CD4-positive, alpha-beta memory T cell (primary cell): ENCODE data around the gene SLC6A5. TPM values are rescaled to one million over a fixed set of nuclear protein-coding genes. Genes with fewer than 3 reads are reported as not detected.
"Not testable (repeated sequence)": the region's sequence is repeated elsewhere in the genome, so short reads cannot be mapped to it uniquely, and the experiment has no call there.

Source experiments
- CTCF ChIA-PET: fragments of 350-600 bp; sonication (Branson Sonifier 250); formaldehyde crosslinking; loops from one replicate; lab custom pipeline; 2021; ENCODE audit warnings: inconsistent platforms; ENCODE audit not compliant: partially characterized antibody; lab: Charles Lee
- POLR2A ChIA-PET: fragments of 350-600 bp; sonication (Branson Sonifier 250); formaldehyde crosslinking; loops from one replicate; lab custom pipeline; 2021; ENCODE audit not compliant: partially characterized antibody; lab: Charles Lee
- DNase-seq, 5 donors: peaks; one replicate each; pipeline versions ENCODE4 v3.0.0 to v3.0.0-alpha.2; 2020 to 2022; ENCODE audit warnings: mixed read lengths in 1 of 5
- H3K27ac ChIP-seq: one replicate; pipeline ENCODE4 v1.7.0; 2013; ENCODE audit warnings: low read depth, low read length
- H3K27me3 ChIP-seq: 2 replicates; pipeline ENCODE4 v1.7.0; 2013; ENCODE audit warnings: mild to moderate bottlenecking, low read length, moderate library complexity; ENCODE audit not compliant: insufficient read depth
- H3K36me3 ChIP-seq: 2 replicates; pipeline ENCODE4 v1.7.0; 2013; ENCODE audit warnings: mild to moderate bottlenecking, low read length, moderate library complexity; ENCODE audit not compliant: insufficient read depth
- H3K4me1 ChIP-seq: 2 replicates; pipeline ENCODE4 v1.7.0; 2013; ENCODE audit warnings: mild to moderate bottlenecking, low read length, moderate library complexity; ENCODE audit not compliant: insufficient read depth
- H3K4me3 ChIP-seq, 2 donors: one replicate each; pipeline ENCODE4 v1.7.0; 2013; ENCODE audit warnings: low read length in 2 of 2, mild to moderate bottlenecking in 1 of 2
- H3K9me3 ChIP-seq, 2 donors: one replicate each; pipeline ENCODE4 v1.7.0; 2013; ENCODE audit warnings: low read length in 2 of 2, control low read depth in 1 of 2; ENCODE audit not compliant: control insufficient read depth in 1 of 2
- H3K27ac Mint-ChIP-seq, 7 donors: one replicate each; pipeline ENCODE4 v1.8.0; 2020 to 2021; ENCODE audit warnings: mixed read lengths in 7 of 7, mild to moderate bottlenecking in 6 of 7, inconsistent platforms in 3 of 7, moderate library complexity in 3 of 7
- H3K27me3 Mint-ChIP-seq, 2 donors: one replicate each; pipeline ENCODE4 v1.8.0; 2020 to 2021; ENCODE audit warnings: mixed read lengths in 2 of 2
- H3K36me3 Mint-ChIP-seq, 2 donors: one replicate each; pipeline ENCODE4 v1.8.0; 2020 to 2021; ENCODE audit warnings: mixed read lengths in 2 of 2, inconsistent platforms in 1 of 2, mild to moderate bottlenecking in 1 of 2
- H3K4me1 Mint-ChIP-seq, 4 donors: one replicate each; pipeline ENCODE4 v1.8.0; 2020 to 2021; ENCODE audit warnings: mixed read lengths in 4 of 4, mild to moderate bottlenecking in 1 of 4
- H3K4me3 Mint-ChIP-seq, 8 donors: one replicate each; pipeline ENCODE4 v1.8.0; 2020 to 2021; ENCODE audit warnings: mixed read lengths in 8 of 8, mild to moderate bottlenecking in 7 of 8, moderate library complexity in 6 of 8, inconsistent platforms in 3 of 8
- H3K9me3 Mint-ChIP-seq, 8 donors: one replicate each; pipeline ENCODE4 v1.8.0; 2020 to 2021; ENCODE audit warnings: mixed read lengths in 8 of 8, mild to moderate bottlenecking in 5 of 8, inconsistent platforms in 3 of 8, moderate library complexity in 1 of 8
- intact Hi-C: fragments of 100-400 bp; cut with micrococcal nuclease; formaldehyde crosslinking; loops from one replicate; pipeline ENCODE4 v1.15.1; 2023
- polyA plus RNA-seq, 2 donors: library from polyadenylated mRNA; unstranded; fragments of 300-500 nt; fragmentation: Illumina TruSeq; gene quantifications; one replicate each; pipeline ENCODE4 v1.2.3, GENCODE V29; 2021
- total RNA-seq, 2 experiments: library from RNA; stranded (reverse); gene quantifications; one replicate each; pipeline ENCODE4 v1.2.3, GENCODE V29; 2021

The SLC6A5 gene
- total and polyA plus RNA-seq, 4 experiments from 2014 or later = not detected

GRCh38 chr11:20563866-20564265 is 35.5 kb upstream of the SLC6A5 start:
- no peaks in the 10 kb centered on the region for H3K9me3 ChIP-seq
- H3K4me3 ChIP-seq = no peak overlapping the region
- intact Hi-C loops = no loop called here
- no peaks in the 10 kb centered on the region for H3K27me3 ChIP-seq
- Mint-ChIP-seq H3K36me3 (no peaks in the 10 kb centered on the region), H3K27ac (no peak overlapping the region), H3K27me3 (peaks cover 3 to 20% of the 10 kb centered on the region in 2 donors), H3K4me3 (no peak overlapping the region), H3K4me1 (no peaks in the 10 kb centered on the region), H3K9me3 (peaks cover 0 to 4% (median 2%) of the 10 kb centered on the region in 8 donors)
- ChIA-PET CTCF (no interaction called here), POLR2A (no interaction called here)
- no peak for DNase-seq
- H3K27ac ChIP-seq = no peak overlapping the region
- no peaks in the 10 kb centered on the region for H3K36me3 ChIP-seq
- H3K4me1 ChIP-seq = no peaks in the 10 kb centered on the region

DNA sequence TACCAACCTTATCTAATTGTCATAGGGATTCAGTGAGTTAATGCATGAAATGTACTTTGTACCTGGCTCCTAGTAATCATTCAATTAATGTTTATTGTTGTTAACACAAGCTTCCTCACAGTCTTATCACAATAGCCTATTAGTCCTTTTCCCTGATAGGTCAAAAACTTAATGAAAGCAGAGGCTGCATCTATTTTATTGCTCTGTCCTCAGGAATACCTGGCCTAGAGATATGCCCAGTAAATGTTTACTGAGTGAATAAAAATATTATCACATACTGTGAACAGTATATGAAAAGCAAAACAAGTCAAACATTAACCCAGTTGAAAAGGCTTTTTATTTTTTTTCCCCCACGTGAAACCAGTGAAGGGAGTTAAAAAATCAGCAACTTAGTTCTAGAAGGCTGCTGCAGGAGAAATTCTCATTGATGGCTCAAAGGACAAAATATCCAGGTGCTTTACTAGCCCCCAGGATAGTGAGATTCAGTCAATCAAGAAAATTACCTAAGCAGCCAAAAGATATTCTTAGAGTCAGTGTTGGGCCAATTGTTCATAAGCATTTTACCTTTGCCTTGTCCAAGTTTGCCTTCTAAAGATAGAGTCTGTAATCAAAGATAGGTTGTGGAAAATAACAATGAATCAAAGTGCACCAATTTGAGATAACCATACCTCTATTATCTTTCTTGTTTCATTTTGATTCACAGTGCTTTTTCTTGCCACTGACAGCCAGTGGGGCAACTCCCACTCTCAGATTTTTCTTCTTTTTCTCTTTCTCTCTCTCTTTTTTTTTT is 34.4 kb upstream of the SLC6A5 start:
- H3K4me1 ChIP-seq = no peaks in the 10 kb centered on the region
- intact Hi-C loops = no loop called here
- Mint-ChIP-seq H3K27me3 (peaks cover 5 to 21% of the 10 kb centered on the region in 2 donors), H3K27ac (no peak overlapping the region), H3K36me3 (no peaks in the 10 kb centered on the region), H3K4me1 (no peaks in the 10 kb centered on the region), H3K9me3 (no peaks in the 10 kb centered on the region), H3K4me3 (no peak overlapping the region)
- ChIA-PET POLR2A (no interaction called here), CTCF (no interaction called here)
- no peak overlapping the region for H3K4me3 ChIP-seq
- H3K27ac ChIP-seq = no peak overlapping the region
- H3K27me3 ChIP-seq = no peaks in the 10 kb centered on the region
- no peak for DNase-seq
- H3K36me3 ChIP-seq = no peaks in the 10 kb centered on the region
- H3K9me3 ChIP-seq = no peaks in the 10 kb centered on the region

DNA sequence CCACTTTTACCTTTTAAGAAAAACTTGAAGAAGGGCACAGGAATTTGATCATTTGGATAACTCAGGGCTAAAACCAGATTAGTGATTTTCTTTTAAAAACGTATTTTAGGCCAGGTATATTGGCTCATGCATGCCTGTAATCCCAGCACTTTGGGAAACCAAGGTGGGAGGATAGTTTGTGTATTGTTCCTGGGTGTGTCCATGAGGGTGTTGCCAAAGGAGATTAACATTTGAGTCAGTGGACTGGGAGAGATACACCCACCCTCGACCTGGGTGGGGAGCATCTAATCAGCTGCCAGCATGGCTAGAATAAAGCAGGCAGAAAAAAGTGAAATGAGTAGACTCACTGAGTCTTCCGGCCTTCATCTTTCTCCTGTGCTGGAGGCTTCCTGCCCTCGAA is 33.3 kb upstream of the SLC6A5 start:
- H3K27me3 ChIP-seq, H3K27ac Mint-ChIP-seq, H3K4me1 ChIP-seq, H3K36me3 Mint-ChIP-seq, intact Hi-C loops, H3K36me3 ChIP-seq, H3K4me1 Mint-ChIP-seq, H3K9me3 ChIP-seq, H3K4me3 Mint-ChIP-seq, DNase-seq, H3K27ac ChIP-seq, H3K9me3 Mint-ChIP-seq, CTCF ChIA-PET, POLR2A ChIA-PET, H3K4me3 ChIP-seq: not testable (repeated sequence)
- peaks cover 4 to 18% of the 10 kb centered on the region in 2 donors for H3K27me3 Mint-ChIP-seq

- peaks cover 0 to 1% (median 0%) of the 10 kb centered on the region in 8 donors for H3K9me3 Mint-ChIP-seq
- POLR2A ChIA-PET = no interaction called here
- no peak overlapping the region for H3K27ac ChIP-seq
- H3K27me3 Mint-ChIP-seq = peaks cover 4 to 18% of the 10 kb centered on the region in 2 donors
- CTCF ChIA-PET = no interaction called here
- no peak overlapping the region for H3K27ac Mint-ChIP-seq
- H3K36me3 ChIP-seq = no peaks in the 10 kb centered on the region
- no peaks in the 10 kb centered on the region for H3K27me3 ChIP-seq
- H3K4me1 Mint-ChIP-seq = no peaks in the 10 kb centered on the region
- no peaks in the 10 kb centered on the region for H3K4me1 ChIP-seq
- intact Hi-C loops = no loop called here
- no peak overlapping the region for H3K4me3 Mint-ChIP-seq
- H3K36me3 Mint-ChIP-seq = no peaks in the 10 kb centered on the region
- no peak for DNase-seq
- no peaks in the 10 kb centered on the region for H3K9me3 ChIP-seq
- no peak overlapping the region for H3K4me3 ChIP-seq
Measured at GRCh38 chr11:20566591-20567434, 32.6 kb upstream of the SLC6A5 start.

- H3K36me3 ChIP-seq, H3K27me3 Mint-ChIP-seq, H3K27ac ChIP-seq, H3K4me3 Mint-ChIP-seq, CTCF ChIA-PET, H3K4me3 ChIP-seq, H3K9me3 Mint-ChIP-seq, H3K4me1 ChIP-seq, POLR2A ChIA-PET, intact Hi-C loops, H3K27ac Mint-ChIP-seq, DNase-seq, H3K36me3 Mint-ChIP-seq, H3K4me1 Mint-ChIP-seq, H3K9me3 ChIP-seq, H3K27me3 ChIP-seq: not testable (repeated sequence)
Measured at GRCh38 chr11:20579725-20580124, 19.7 kb upstream of the SLC6A5 start.

DNA sequence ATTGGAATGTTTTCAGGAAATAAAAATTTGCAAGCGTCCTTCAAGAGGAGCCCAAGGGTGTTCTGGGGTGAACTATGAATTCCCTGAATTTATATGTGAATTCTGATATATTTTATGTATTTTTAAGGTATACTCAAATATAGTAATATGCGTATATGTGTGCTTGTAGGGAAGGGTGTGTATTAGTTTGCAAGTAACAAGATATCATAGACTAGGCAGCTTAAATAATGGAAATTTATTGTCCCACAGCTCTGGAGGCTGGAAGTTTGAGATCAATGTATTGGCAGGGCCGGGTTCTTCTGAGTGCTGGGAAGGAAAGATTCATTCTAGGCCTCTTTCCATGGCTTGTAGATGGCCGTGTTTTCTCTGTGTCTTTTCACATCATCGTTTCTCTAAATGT is 16.2 kb upstream of the SLC6A5 start:
- intact Hi-C loops = no loop called here
- Histone ChIP-seq H3K36me3 (no peaks in the 10 kb centered on the region), H3K4me1 (no peaks in the 10 kb centered on the region), H3K27ac (no peak overlapping the region), H3K9me3 (no peaks in the 10 kb centered on the region), H3K27me3 (no peaks in the 10 kb centered on the region), H3K4me3 (no peak overlapping the region)
- peaks cover 3 to 5% of the 10 kb centered on the region in 2 donors for H3K27me3 Mint-ChIP-seq
- H3K4me3 Mint-ChIP-seq = no peak overlapping the region
- ChIA-PET POLR2A (no interaction called here), CTCF (no interaction called here)
- no peaks in the 10 kb centered on the region for H3K36me3 Mint-ChIP-seq
- H3K4me1 Mint-ChIP-seq = no peaks in the 10 kb centered on the region
- H3K9me3 Mint-ChIP-seq = peaks cover 0 to 6% (median under 1%) of the 10 kb centered on the region in 8 donors
- DNase-seq = no peak
- no peak overlapping the region for H3K27ac Mint-ChIP-seq

- no peaks in the 10 kb centered on the region for H3K4me1 ChIP-seq
- intact Hi-C loops = no loop called here
- Mint-ChIP-seq H3K36me3 (no peaks in the 10 kb centered on the region), H3K27me3 (peaks cover 7 to 8% of the 10 kb centered on the region in 2 donors), H3K4me3 (no peak overlapping the region), H3K9me3 (peaks cover 0 to 6% (median 0%) of the 10 kb centered on the region in 8 donors), H3K27ac (no peak overlapping the region), H3K4me1 (no peaks in the 10 kb centered on the region)
- H3K4me3 ChIP-seq = no peak overlapping the region
- POLR2A ChIA-PET = no interaction called here
- no peaks in the 10 kb centered on the region for H3K36me3 ChIP-seq
- no peaks in the 10 kb centered on the region for H3K9me3 ChIP-seq
- CTCF ChIA-PET = no interaction called here
- DNase-seq = no peak
- no peaks in the 10 kb centered on the region for H3K27me3 ChIP-seq
- H3K27ac ChIP-seq = no peak overlapping the region
Measured at GRCh38 chr11:20584093-20584774, 15.2 kb upstream of the SLC6A5 start.
